ENCODE data around the gene CACNB4. TPM values are rescaled to one million over a fixed set of nuclear protein-coding genes. Genes with fewer than 3 reads are reported as not detected.

The CACNB4 gene
- total RNA-seq, 1 experiment from 2014 or later, result 0.22 TPM

DNA sequence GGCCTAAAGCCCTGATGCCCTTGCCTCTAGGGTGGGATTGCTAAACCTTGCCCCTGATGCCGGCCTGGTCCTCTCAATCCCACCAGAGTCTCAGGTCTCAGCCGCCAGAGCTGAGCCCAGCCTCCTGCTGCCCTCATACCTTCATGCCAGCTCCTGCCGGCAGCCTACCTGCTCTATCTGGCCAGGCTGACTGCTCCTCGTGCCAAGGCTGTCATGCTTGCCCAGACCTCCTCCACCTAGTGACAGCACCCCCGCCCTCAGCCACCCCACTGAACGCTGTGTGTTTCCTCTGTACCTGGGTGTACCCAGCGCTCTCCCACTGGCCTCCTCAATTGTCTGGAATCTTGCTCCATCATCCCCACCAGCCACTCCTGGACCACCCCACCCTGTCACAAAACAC, 120.1 kb downstream of the CACNB4 start:
- Histone ChIP-seq H3K36me3 (ENCODE audit: insufficient read depth, low read length) (no peaks in the 10 kb centered on the region), H3K79me2 (ENCODE audit: low read length) (no peaks in the 10 kb centered on the region), H3K27me3 (ENCODE audit: low read length) (no peaks in the 10 kb centered on the region), H3K4me3 (ENCODE audit: low read length) (no peak overlapping the region), H4K20me1 (ENCODE audit: insufficient read depth, low read depth, low read length) (no peaks in the 10 kb centered on the region), H3K9me2 (replicated peaks; ENCODE audit: insufficient read depth, low read length) (no peaks in the 10 kb centered on the region), H3K9me3 (ENCODE audit: low read length) (no peaks in the 10 kb centered on the region), H2AFZ (ENCODE audit: low read length) (no peak overlapping the region), H3K9ac (ENCODE audit: low read length) (no peak overlapping the region), H3K4me1 (ENCODE audit: low read length) (no peaks in the 10 kb centered on the region), H3K4me2 (ENCODE audit: low read depth, low read length, poor library complexity, severe bottlenecking) (no peak overlapping the region), H3K27ac (ENCODE audit: low read length) (no peak overlapping the region)
- no peak for DNase-seq

- no peak overlapping the region for H3K27ac ChIP-seq (ENCODE audit: low read length)
- no peak overlapping the region for H3K9ac ChIP-seq (ENCODE audit: low read length)
- H2AFZ ChIP-seq (ENCODE audit: low read length), result no peak overlapping the region
- H3K27me3 ChIP-seq (ENCODE audit: low read length), result no peaks in the 10 kb centered on the region
- no peaks in the 10 kb centered on the region for H3K4me1 ChIP-seq (ENCODE audit: low read length)
- H3K4me3 ChIP-seq (ENCODE audit: low read length), result no peak overlapping the region
- no peaks in the 10 kb centered on the region for H3K9me2 ChIP-seq (replicated peaks; ENCODE audit: insufficient read depth, low read length)
- no peaks in the 10 kb centered on the region for H3K79me2 ChIP-seq (ENCODE audit: low read length)
- H3K4me2 ChIP-seq (ENCODE audit: low read depth, low read length, poor library complexity, severe bottlenecking), result no peak overlapping the region
- no peaks in the 10 kb centered on the region for H4K20me1 ChIP-seq (ENCODE audit: insufficient read depth, low read depth, low read length)
- H3K36me3 ChIP-seq (ENCODE audit: insufficient read depth, low read length), result no peaks in the 10 kb centered on the region
- no peak for DNase-seq
- no peaks in the 10 kb centered on the region for H3K9me3 ChIP-seq (ENCODE audit: low read length)
Measured at GRCh38 chr2:151977631-151978030, 121.2 kb downstream of the CACNB4 start.

DNA sequence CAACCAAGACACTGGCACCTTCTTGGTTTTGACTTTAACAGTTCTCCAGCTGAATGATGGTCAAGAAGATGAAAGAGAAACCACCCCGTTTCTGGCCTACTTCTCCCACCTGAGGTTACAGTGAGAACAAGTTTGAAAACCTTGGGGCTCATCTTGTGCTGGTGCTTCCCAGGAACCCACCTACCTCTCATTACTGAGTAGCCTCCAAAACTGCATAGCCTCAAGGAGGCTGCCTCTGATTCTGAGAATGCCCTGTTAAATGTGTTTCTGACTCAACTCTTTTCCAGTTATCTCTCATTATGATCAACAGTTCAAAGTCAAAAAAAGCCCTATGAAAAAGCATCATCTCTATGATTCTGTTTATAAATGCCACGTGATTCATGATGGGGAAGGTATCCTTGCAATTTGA, 121.9 kb downstream of the CACNB4 start:
- H3K4me3 ChIP-seq (ENCODE audit: low read length), result no peak overlapping the region
- no peaks in the 10 kb centered on the region for H3K27me3 ChIP-seq (ENCODE audit: low read length)
- H3K9me2 ChIP-seq (replicated peaks; ENCODE audit: insufficient read depth, low read length), result no peaks in the 10 kb centered on the region
- no peak overlapping the region for H2AFZ ChIP-seq (ENCODE audit: low read length)
- no peaks in the 10 kb centered on the region for H4K20me1 ChIP-seq (ENCODE audit: insufficient read depth, low read depth, low read length)
- no peak overlapping the region for H3K4me2 ChIP-seq (ENCODE audit: low read depth, low read length, poor library complexity, severe bottlenecking)
- H3K36me3 ChIP-seq (ENCODE audit: insufficient read depth, low read length), result no peaks in the 10 kb centered on the region
- H3K9me3 ChIP-seq (ENCODE audit: low read length), result no peaks in the 10 kb centered on the region
- no peaks in the 10 kb centered on the region for H3K79me2 ChIP-seq (ENCODE audit: low read length)
- no peak for DNase-seq
- H3K27ac ChIP-seq (ENCODE audit: low read length), result no peak overlapping the region
- no peak overlapping the region for H3K9ac ChIP-seq (ENCODE audit: low read length)
- no peaks in the 10 kb centered on the region for H3K4me1 ChIP-seq (ENCODE audit: low read length)

DNA sequence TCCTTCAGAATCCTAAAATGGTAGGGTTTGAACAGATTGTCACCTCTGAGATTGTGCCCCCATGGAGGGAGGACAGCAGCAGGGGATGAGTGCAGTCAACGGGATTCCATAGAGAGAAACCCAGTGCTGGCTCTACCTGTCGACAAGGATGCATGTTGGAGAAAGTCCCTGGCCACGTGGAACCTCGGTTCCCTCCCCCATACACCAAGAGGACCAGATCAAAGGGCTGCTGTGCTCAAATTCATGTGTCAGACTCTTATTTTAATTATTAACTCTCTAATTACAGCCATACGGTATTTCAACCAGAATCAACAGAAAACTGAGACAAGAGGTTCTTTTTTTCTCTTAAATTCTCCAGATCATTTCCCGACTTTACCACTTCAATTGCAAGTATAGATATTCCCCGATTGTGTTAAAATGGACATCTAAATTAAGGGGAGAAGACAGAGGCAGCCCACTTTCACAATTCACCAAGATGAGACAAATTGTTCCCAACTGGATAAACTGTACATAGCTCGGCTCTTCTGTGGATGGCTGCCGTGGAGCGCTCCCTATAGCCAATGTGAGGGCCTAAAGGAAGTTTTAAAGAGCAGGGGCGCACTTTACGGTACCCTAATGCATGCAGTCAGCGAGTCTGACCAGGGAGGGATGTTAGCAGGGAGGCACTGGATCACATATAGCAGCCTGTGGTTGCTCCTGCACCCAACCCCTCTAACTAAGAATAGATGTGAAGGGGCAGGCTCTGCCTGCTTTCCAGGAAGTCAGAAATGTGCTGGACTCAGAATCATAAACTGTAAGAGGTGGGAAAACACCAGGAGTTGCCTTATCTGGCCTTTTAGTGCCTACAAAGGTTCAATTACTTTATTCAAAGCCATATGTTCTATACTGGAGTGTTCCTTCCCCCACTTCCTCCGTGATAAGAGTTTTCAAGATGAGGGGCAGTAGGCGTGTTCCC, 123.1 kb downstream of the CACNB4 start:
- H2AFZ ChIP-seq (ENCODE audit: low read length), result no peak overlapping the region

GRCh38 chr2:151974988-151975387, 123.9 kb downstream of the CACNB4 start:
- no peak overlapping the region for H3K27ac ChIP-seq (ENCODE audit: low read length)

More for the DNA sequence above, 123.1 kb downstream of the CACNB4 start:
- no peaks in the 10 kb centered on the region for H3K79me2 ChIP-seq (ENCODE audit: low read length)
- H3K4me2 ChIP-seq (ENCODE audit: low read depth, low read length, poor library complexity, severe bottlenecking), result no peak overlapping the region
- no peaks in the 10 kb centered on the region for H3K4me1 ChIP-seq (ENCODE audit: low read length)
- no peaks in the 10 kb centered on the region for H3K9me2 ChIP-seq (replicated peaks; ENCODE audit: insufficient read depth, low read length)
- H3K4me3 ChIP-seq (ENCODE audit: low read length), result no peak overlapping the region
- H3K27ac ChIP-seq (ENCODE audit: low read length), result no peak overlapping the region
- no peaks in the 10 kb centered on the region for H3K9me3 ChIP-seq (ENCODE audit: low read length)
- no peaks in the 10 kb centered on the region for H4K20me1 ChIP-seq (ENCODE audit: insufficient read depth, low read depth, low read length)
- DNase-seq, result no peak
- no peaks in the 10 kb centered on the region for H3K27me3 ChIP-seq (ENCODE audit: low read length)
- H3K9ac ChIP-seq (ENCODE audit: low read length), result no peak overlapping the region
- H3K36me3 ChIP-seq (ENCODE audit: insufficient read depth, low read length), result no peaks in the 10 kb centered on the region

DNA sequence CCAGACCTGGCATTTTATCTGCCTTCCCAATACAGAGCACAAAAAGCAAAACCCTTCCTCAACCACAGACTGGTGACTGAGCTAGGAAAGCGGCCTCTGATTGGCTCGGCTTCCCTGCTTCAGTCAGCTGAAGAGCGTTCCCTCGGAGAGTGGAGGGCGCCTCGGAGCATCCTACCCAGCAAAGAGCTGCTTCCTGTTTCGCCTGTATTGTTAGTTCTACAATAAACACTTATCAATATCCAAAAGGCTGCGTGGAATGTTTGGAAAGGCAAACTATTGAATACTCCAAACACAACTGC, 125.0 kb downstream of the CACNB4 start:
- no peaks in the 10 kb centered on the region for H3K4me1 ChIP-seq (ENCODE audit: low read length)
- H3K27me3 ChIP-seq (ENCODE audit: low read length), result no peaks in the 10 kb centered on the region
- no peak overlapping the region for H3K4me3 ChIP-seq (ENCODE audit: low read length)
- H3K79me2 ChIP-seq (ENCODE audit: low read length), result no peaks in the 10 kb centered on the region
- no peak overlapping the region for H3K27ac ChIP-seq (ENCODE audit: low read length)
- H4K20me1 ChIP-seq (ENCODE audit: insufficient read depth, low read depth, low read length), result no peaks in the 10 kb centered on the region
- H3K36me3 ChIP-seq (ENCODE audit: insufficient read depth, low read length), result no peaks in the 10 kb centered on the region
- H3K9ac ChIP-seq (ENCODE audit: low read length), result no peak overlapping the region
- no peak overlapping the region for H3K4me2 ChIP-seq (ENCODE audit: low read depth, low read length, poor library complexity, severe bottlenecking)
- H2AFZ ChIP-seq (ENCODE audit: low read length), result no peak overlapping the region
- no peak for DNase-seq
- no peaks in the 10 kb centered on the region for H3K9me3 ChIP-seq (ENCODE audit: low read length)
- H3K9me2 ChIP-seq (replicated peaks; ENCODE audit: insufficient read depth, low read length), result no peaks in the 10 kb centered on the region

More at GRCh38 chr2:151974988-151975387, 123.9 kb downstream of the CACNB4 start:
- H3K9me3 ChIP-seq (ENCODE audit: low read length), result no peaks in the 10 kb centered on the region
- no peaks in the 10 kb centered on the region for H4K20me1 ChIP-seq (ENCODE audit: insufficient read depth, low read depth, low read length)
- no peaks in the 10 kb centered on the region for H3K27me3 ChIP-seq (ENCODE audit: low read length)
- no peak for DNase-seq
- no peaks in the 10 kb centered on the region for H3K4me1 ChIP-seq (ENCODE audit: low read length)
- H3K79me2 ChIP-seq (ENCODE audit: low read length), result no peaks in the 10 kb centered on the region
- no peak overlapping the region for H3K9ac ChIP-seq (ENCODE audit: low read length)
- no peak overlapping the region for H3K4me3 ChIP-seq (ENCODE audit: low read length)
- H3K4me2 ChIP-seq (ENCODE audit: low read depth, low read length, poor library complexity, severe bottlenecking), result no peak overlapping the region
- H3K36me3 ChIP-seq (ENCODE audit: insufficient read depth, low read length), result no peaks in the 10 kb centered on the region
- H3K9me2 ChIP-seq (replicated peaks; ENCODE audit: insufficient read depth, low read length), result no peaks in the 10 kb centered on the region
- no peak overlapping the region for H2AFZ ChIP-seq (ENCODE audit: low read length)

GRCh38 chr2:151973013-151973900, 125.6 kb downstream of the CACNB4 start:
- H3K9ac ChIP-seq (ENCODE audit: low read length), result no peak overlapping the region
- H3K4me2 ChIP-seq (ENCODE audit: low read depth, low read length, poor library complexity, severe bottlenecking), result no peak overlapping the region
- no peaks in the 10 kb centered on the region for H3K4me1 ChIP-seq (ENCODE audit: low read length)
- no peaks in the 10 kb centered on the region for H3K79me2 ChIP-seq (ENCODE audit: low read length)
- no peaks in the 10 kb centered on the region for H3K27me3 ChIP-seq (ENCODE audit: low read length)
- H2AFZ ChIP-seq (ENCODE audit: low read length), result no peak overlapping the region
- H3K36me3 ChIP-seq (ENCODE audit: insufficient read depth, low read length), result no peaks in the 10 kb centered on the region
- H3K4me3 ChIP-seq (ENCODE audit: low read length), result no peak overlapping the region
- H3K9me2 ChIP-seq (replicated peaks; ENCODE audit: insufficient read depth, low read length), result no peaks in the 10 kb centered on the region
- no peaks in the 10 kb centered on the region for H3K9me3 ChIP-seq (ENCODE audit: low read length)
- H4K20me1 ChIP-seq (ENCODE audit: insufficient read depth, low read depth, low read length), result no peaks in the 10 kb centered on the region
- no peak overlapping the region for H3K27ac ChIP-seq (ENCODE audit: low read length)
- DNase-seq, result no peak
